OCI-LY7 (cell line): ENCODE measurements around the gene AKAP12.

Experiments used
- CTCF ChIP-seq: fragments of 200-600 bp; sonication (generic); conservative IDR thresholded peaks from 2 replicates; pipeline ENCODE4 v1.5.1; 2014; ENCODE audit warnings: mild to moderate bottlenecking, antibody characterized with exemption, low read length, moderate library complexity, mixed read lengths
- EZH2phosphoT487 ChIP-seq: fragments of 200-600 bp; sonication (generic); IDR thresholded peaks from 2 replicates; pipeline ENCODE4 v1.6.1; 2018; ENCODE audit warnings: low read depth, borderline replicate concordance, mild to moderate bottlenecking, mixed run types, antibody characterized with exemption, low read length, moderate library complexity, mixed read lengths

GRCh38 chr6:151286214-151286613 lies 46.4 kb downstream of the AKAP12 start:
- no peak for TF ChIP-seq CTCF
- no peak for TF ChIP-seq EZH2phosphoT487
